ENCODE results near the gene RNASET2. TPM values are rescaled to one million over a fixed set of nuclear protein-coding genes. Genes with fewer than 3 reads are reported as not detected.

RNASET2 gene
- polyA plus RNA-seq, 1 donor (not counting 4 experiments of a cell fraction or from before 2014, with no cell fraction given): 21.5 TPM

DNA sequence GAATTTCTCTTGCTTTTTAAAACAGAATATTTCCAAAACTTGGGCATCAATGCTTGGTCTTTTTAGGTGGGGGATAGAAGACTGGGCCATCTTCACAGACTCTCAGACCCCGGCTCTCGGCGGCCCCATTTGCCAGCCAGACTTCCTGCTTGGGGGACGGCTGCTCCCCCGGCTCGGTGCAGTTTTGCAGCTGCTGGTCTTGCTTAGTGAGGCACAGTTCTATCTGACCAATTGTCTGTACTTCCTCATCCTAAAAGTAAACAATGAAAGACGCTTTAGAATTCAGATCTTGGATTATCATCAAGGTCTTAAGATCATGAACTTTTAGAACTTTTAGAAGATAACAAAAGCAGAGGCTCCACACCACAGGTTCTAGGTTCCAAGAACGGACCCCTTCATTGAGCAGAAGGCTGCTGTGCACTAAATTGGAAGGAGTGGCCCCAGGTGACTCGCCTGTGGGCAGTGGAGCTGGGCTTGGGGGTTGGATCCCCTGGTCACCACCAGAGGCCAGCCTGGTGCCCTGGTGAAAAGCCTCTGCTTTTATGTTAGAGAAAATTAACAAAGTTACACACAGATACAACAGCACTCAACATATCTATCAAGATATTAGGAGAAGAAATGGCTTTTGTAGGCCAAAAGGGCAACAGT is 26.7 kb downstream of the RNASET2 start:
- no peak for FAIRE-seq
- Histone ChIP-seq H3K36me3 (ENCODE audit: control insufficient read depth in 2 of 2, extremely low read depth in 1 of 2, insufficient read depth in 2 of 2, low read length in 2 of 2) (peaks cover 0 to 1% of the 10 kb centered on the region in 2 experiments), H3K27ac (ENCODE audit: control insufficient read depth, insufficient read depth, low read length) (no peak overlapping the region), H3K4me2 (ENCODE audit: control insufficient read depth, extremely low read depth, insufficient read depth, low read depth, low read length) (no peak overlapping the region), H3K9me3 (ENCODE audit: control insufficient read depth, low read depth, low read length) (no peaks in the 10 kb centered on the region), H4K20me1 (ENCODE audit: control insufficient read depth, extremely low read depth, insufficient read depth, low read length) (no peaks in the 10 kb centered on the region), H2AFZ (ENCODE audit: control insufficient read depth, low read length) (no peak overlapping the region), H3K9me1 (ENCODE audit: control insufficient read depth, extremely low read depth, insufficient read depth, low read length) (no peaks in the 10 kb centered on the region), H3K4me1 (ENCODE audit: control insufficient read depth, extremely low read depth, insufficient read depth, low read length) (no peaks in the 10 kb centered on the region), H3K27me3 (ENCODE audit: control insufficient read depth, extremely low read depth, insufficient read depth, low read length) (no peaks in the 10 kb centered on the region), H3K4me3 (ENCODE audit: control insufficient read depth in 2 of 3, extremely low read depth in 1 of 3, insufficient read depth in 2 of 3, low read depth in 1 of 3, low read length in 3 of 3) (no peak overlapping the region), H3K9ac (ENCODE audit: control insufficient read depth, extremely low read depth, insufficient read depth, low read length) (no peak overlapping the region), H3K79me2 (ENCODE audit: control insufficient read depth, insufficient read depth, low read length) (no peaks in the 10 kb centered on the region)
- dilution Hi-C loops (cut with MboI; ENCODE audit: extremely low pct_ligation_motif_present, low sequenced_read_pairs): no loop called here
- no peak for DNase-seq (ENCODE audit: low read depth, low spot score)
- TF ChIP-seq EZH2 (IDR thresholded peaks at IDR 0.05; ENCODE audit: low read length): no peak
- TF ChIP-seq, protein P1, sequence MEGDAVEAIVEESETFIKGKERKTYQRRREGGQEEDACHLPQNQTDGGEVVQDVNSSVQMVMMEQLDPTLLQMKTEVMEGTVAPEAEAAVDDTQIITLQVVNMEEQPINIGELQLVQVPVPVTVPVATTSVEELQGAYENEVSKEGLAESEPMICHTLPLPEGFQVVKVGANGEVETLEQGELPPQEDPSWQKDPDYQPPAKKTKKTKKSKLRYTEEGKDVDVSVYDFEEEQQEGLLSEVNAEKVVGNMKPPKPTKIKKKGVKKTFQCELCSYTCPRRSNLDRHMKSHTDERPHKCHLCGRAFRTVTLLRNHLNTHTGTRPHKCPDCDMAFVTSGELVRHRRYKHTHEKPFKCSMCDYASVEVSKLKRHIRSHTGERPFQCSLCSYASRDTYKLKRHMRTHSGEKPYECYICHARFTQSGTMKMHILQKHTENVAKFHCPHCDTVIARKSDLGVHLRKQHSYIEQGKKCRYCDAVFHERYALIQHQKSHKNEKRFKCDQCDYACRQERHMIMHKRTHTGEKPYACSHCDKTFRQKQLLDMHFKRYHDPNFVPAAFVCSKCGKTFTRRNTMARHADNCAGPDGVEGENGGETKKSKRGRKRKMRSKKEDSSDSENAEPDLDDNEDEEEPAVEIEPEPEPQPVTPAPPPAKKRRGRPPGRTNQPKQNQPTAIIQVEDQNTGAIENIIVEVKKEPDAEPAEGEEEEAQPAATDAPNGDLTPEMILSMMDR (optimal IDR thresholded peaks at IDR 0.05 in 1 of 3, IDR thresholded peaks at IDR 0.05 in 1 of 3, conservative IDR thresholded peaks at IDR 0.05 in 1 of 3; ENCODE audit: extremely low read depth in 1 of 3, insufficient read depth in 2 of 3, low read length in 3 of 3): no peak

DNA sequence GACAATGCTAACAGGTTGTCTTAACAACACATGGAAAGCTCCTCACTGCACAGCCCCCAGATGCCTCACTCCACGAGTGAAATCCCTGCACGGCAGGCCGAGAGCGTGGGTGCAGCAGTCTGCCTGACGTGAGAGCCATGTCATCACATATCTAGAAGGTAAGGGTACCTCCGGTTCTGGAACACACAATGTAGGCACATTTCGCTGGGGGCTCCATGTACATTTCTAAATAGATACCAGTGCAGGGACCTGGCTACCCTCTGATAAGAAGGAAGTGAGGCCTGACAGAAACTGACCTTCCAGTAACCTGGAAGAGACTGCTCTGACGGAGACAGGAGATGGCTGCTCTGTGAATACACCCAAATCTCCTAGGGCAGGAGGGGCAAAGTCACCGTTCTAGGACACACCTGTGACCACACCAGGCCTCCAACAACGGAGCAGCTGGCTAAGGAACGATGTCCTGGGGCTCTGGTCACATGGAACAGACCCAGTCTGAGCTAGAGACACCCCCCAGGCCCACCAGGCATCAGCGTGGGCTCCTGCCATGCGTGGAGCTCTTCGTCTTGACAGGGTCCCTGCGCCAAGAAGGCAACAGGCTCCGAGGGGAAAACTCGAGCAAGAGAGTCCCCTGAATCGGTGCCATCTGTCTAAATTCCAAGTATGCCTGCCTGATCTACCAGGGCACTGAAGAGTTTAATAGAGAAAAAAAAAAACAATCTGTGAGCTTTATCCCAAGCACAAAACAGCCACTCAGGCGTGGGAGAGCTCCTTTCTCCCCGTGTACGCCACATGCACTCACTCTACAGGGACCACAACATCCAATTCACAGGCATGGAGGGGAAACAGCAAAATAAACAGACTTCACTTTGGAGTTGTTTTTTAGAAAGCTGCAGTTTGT is 27.5 kb downstream of the RNASET2 start:
- H3K36me3 ChIP-seq (ENCODE audit: control insufficient read depth in 2 of 2, extremely low read depth in 1 of 2, insufficient read depth in 2 of 2, low read length in 2 of 2): peaks cover 0 to 1% of the 10 kb centered on the region in 2 experiments
- H3K9ac ChIP-seq (ENCODE audit: control insufficient read depth, extremely low read depth, insufficient read depth, low read length): no peak overlapping the region
- no peaks in the 10 kb centered on the region for H3K9me1 ChIP-seq (ENCODE audit: control insufficient read depth, extremely low read depth, insufficient read depth, low read length)
- DNase-seq (ENCODE audit: low read depth, low spot score) (no peak), FAIRE-seq (no peak)
- H3K4me3 ChIP-seq (ENCODE audit: control insufficient read depth in 2 of 3, extremely low read depth in 1 of 3, insufficient read depth in 2 of 3, low read depth in 1 of 3, low read length in 3 of 3): no peak overlapping the region
- no peak overlapping the region for H2AFZ ChIP-seq (ENCODE audit: control insufficient read depth, low read length)
- TF ChIP-seq EZH2 (IDR thresholded peaks at IDR 0.05; ENCODE audit: low read length): no peak
- TF ChIP-seq, protein P1 (optimal IDR thresholded peaks at IDR 0.05 in 1 of 3, IDR thresholded peaks at IDR 0.05 in 1 of 3, conservative IDR thresholded peaks at IDR 0.05 in 1 of 3; ENCODE audit: extremely low read depth in 1 of 3, insufficient read depth in 2 of 3, low read length in 3 of 3): no peak
- dilution Hi-C loops (cut with MboI; ENCODE audit: extremely low pct_ligation_motif_present, low sequenced_read_pairs): no loop called here
- H4K20me1 ChIP-seq (ENCODE audit: control insufficient read depth, extremely low read depth, insufficient read depth, low read length): no peaks in the 10 kb centered on the region
- H3K27me3 ChIP-seq (ENCODE audit: control insufficient read depth, extremely low read depth, insufficient read depth, low read length): no peaks in the 10 kb centered on the region
- H3K9me3 ChIP-seq (ENCODE audit: control insufficient read depth, low read depth, low read length): no peaks in the 10 kb centered on the region
- no peak overlapping the region for H3K27ac ChIP-seq (ENCODE audit: control insufficient read depth, insufficient read depth, low read length)
- no peaks in the 10 kb centered on the region for H3K79me2 ChIP-seq (ENCODE audit: control insufficient read depth, insufficient read depth, low read length)
- no peak overlapping the region for H3K4me2 ChIP-seq (ENCODE audit: control insufficient read depth, extremely low read depth, insufficient read depth, low read depth, low read length)
- no peaks in the 10 kb centered on the region for H3K4me1 ChIP-seq (ENCODE audit: control insufficient read depth, extremely low read depth, insufficient read depth, low read length)

Measured in keratinocyte (primary cell).